ENCODE measurements around the gene HOXA3.

The HOXA3 gene

GRCh38 chr7:27189295-27189996, 37.1 kb upstream of the HOXA3 start:
- no peak for DNase-seq

- DNase-seq, result no peak
These were observed 36.3 kb upstream of the HOXA3 start for GRCh38 chr7:27188386-27189294.

- DNase-seq, result no peak
These were observed 35.3 kb upstream of the HOXA3 start for GRCh38 chr7:27187475-27188385.

- DNase-seq, result no peak
These were observed 34.5 kb upstream of the HOXA3 start for GRCh38 chr7:27186668-27187474.

- DNase-seq, result no peak
These were observed 33.7 kb upstream of the HOXA3 start for GRCh38 chr7:27185854-27186667.

GRCh38 chr7:27185013-27185853, 32.9 kb upstream of the HOXA3 start, which contains the start of gene HOXA11:
HOXA11 (minus strand) TSS chr7:27185232; CDS start chr7:27185144, 88 bp downstream.
- DNase-seq, result no peak

- no peak for DNase-seq
These were observed 32.1 kb upstream of the HOXA3 start for GRCh38 chr7:27184337-27185012.

- no peak for DNase-seq
These were observed 31.4 kb upstream of the HOXA3 start for GRCh38 chr7:27183682-27184336.

GRCh38 chr7:27182861-27183681, 30.7 kb upstream of the HOXA3 start:
- DNase-seq, result no peak

- DNase-seq, result no peak
These were observed 30.0 kb upstream of the HOXA3 start for GRCh38 chr7:27182285-27182841.

- no peak for DNase-seq
These were observed 29.5 kb upstream of the HOXA3 start for GRCh38 chr7:27181795-27182275.

- no peak for DNase-seq
These were observed 28.3 kb upstream of the HOXA3 start for GRCh38 chr7:27180431-27181420.

GRCh38 chr7:27179503-27180430, 27.4 kb upstream of the HOXA3 start:
- no peak for DNase-seq

- no peak for DNase-seq
These were observed 26.6 kb upstream of the HOXA3 start for GRCh38 chr7:27179030-27179429.

- no peak for DNase-seq
These were observed 26.0 kb upstream of the HOXA3 start for GRCh38 chr7:27178366-27178765.

All from NCI-H1436 (cell line).